Mesodermal cell (in vitro differentiated cells): ENCODE data around the gene MLST8.

Experiments
- H3K27ac ChIP-seq: 2 replicates; pipeline ENCODE4 v1.7.0; 2013; ENCODE audit warnings: mild to moderate bottlenecking, low read depth, low read length, moderate library complexity; ENCODE audit not compliant: severe bottlenecking
- H3K36me3 ChIP-seq: 2 replicates; pipeline ENCODE4 v1.7.1; 2013; ENCODE audit warnings: mild to moderate bottlenecking, low read length, moderate library complexity; ENCODE audit not compliant: control insufficient read depth, insufficient read depth
- H3K4me1 ChIP-seq: one replicate; pipeline ENCODE4 v1.7.1; 2013; ENCODE audit warnings: mild to moderate bottlenecking, low read length; ENCODE audit not compliant: insufficient read depth, control insufficient read depth, poor library complexity, severe bottlenecking
- H3K4me3 ChIP-seq: 2 replicates; pipeline ENCODE4 v1.7.0; 2013; ENCODE audit warnings: low read length, control low read depth, mild to moderate bottlenecking; ENCODE audit not compliant: insufficient read depth, poor library complexity, severe bottlenecking; ENCODE audit errors: extremely low read depth
- H3K9me3 ChIP-seq: 2 replicates; pipeline ENCODE4 v1.7.1; 2013; ENCODE audit warnings: mild to moderate bottlenecking, low read length, moderate library complexity; ENCODE audit not compliant: control insufficient read depth
- WGBS, 2 experiments: methylation state at CpG; one replicate each; pipeline ENCODE4 v1.1.5; 2013; ENCODE audit warnings: missing lambda C conversion rate in 2 of 2; ENCODE audit not compliant: insufficient coverage in 2 of 2; 5-methylcytosine and 5-hydroxymethylcytosine counted together

The MLST8 gene

GRCh38 chr16:2233046-2233775 lies 28.0 kb downstream of the MLST8 start:
- peaks cover 13% of the 10 kb centered on the region for H3K4me1 ChIP-seq
- WGBS, 2 experiments = 96 to 97% methylated on average over 26 of the region's 28 CpGs
- H3K36me3 ChIP-seq = peaks cover 67% of the 10 kb centered on the region

GRCh38 chr16:2233872-2234812 lies 28.9 kb downstream of the MLST8 start:
- WGBS, 2 experiments = 96 to 100% methylated on average over 37 to 39 of the region's 51 CpGs
- Histone ChIP-seq H3K9me3 (no peaks in the 10 kb centered on the region), H3K36me3 (peaks cover 57% of the 10 kb centered on the region), H3K4me3 (no peak overlapping the region), H3K27ac (no peak overlapping the region), H3K4me1 (peaks cover 13% of the 10 kb centered on the region)

More at GRCh38 chr16:2233046-2233775, 28.0 kb downstream of the MLST8 start:
- Histone ChIP-seq H3K9me3 (no peaks in the 10 kb centered on the region), H3K27ac (no peak overlapping the region), H3K4me3 (no peak overlapping the region)

- no peaks in the 10 kb centered on the region for H3K9me3 ChIP-seq
- no peak overlapping the region for H3K4me3 ChIP-seq
- peaks cover 13% of the 10 kb centered on the region for H3K4me1 ChIP-seq
- WGBS, 2 experiments = 92 to 98% methylated on average over 15 to 18 of the region's 18 CpGs
- no peak overlapping the region for H3K27ac ChIP-seq
- H3K36me3 ChIP-seq = peaks cover 54% of the 10 kb centered on the region
Observed at GRCh38 chr16:2234813-2235170, 29.5 kb downstream of the MLST8 start.

- Histone ChIP-seq H3K4me3 (no peak overlapping the region), H3K36me3 (peaks cover 52% of the 10 kb centered on the region), H3K27ac (no peak overlapping the region), H3K4me1 (peaks cover 13% of the 10 kb centered on the region), H3K9me3 (no peaks in the 10 kb centered on the region)
- whole genome bisulfite sequencing, 2 experiments = 95% methylated on average over 25 to 28 of the region's 28 CpGs
Observed at GRCh38 chr16:2235234-2235651, 30.0 kb downstream of the MLST8 start.

DNA sequence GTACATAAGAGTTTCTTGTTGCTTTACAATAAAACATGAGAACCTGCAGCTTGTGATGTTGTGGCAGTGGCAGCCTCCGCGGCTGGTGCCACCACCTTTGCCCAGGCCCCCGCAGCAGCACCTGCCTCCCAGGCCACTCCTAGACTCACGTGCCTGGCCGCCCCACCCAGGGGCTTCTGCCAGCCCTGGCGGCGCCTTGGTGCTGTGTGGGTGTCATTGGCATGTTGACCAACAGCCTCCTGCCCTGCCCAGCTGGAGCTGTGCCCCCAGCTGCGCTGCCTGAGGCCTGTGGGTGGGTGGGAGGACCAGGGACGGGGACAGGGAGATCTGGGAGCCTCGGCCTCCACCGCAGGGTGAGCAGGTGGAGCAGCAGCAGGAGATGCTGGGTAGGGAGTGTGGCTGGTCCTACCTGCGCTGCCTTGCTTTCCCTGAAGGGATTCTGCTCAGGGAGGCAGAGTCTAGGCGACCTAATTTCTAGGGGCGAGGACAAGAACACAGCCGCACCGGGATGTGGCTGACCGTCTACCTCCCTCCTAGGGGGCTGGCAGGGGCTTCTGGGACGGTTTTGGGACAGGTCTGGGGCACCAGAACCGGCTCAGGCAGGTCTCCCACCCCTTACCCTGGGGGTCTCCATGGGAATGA lies 30.6 kb downstream of the MLST8 start:
- H3K4me1 ChIP-seq = peaks cover 13% of the 10 kb centered on the region
- H3K27ac ChIP-seq = no peak overlapping the region
- WGBS, 2 experiments = 78 to 85% methylated on average over 14 to 17 of the region's 19 CpGs
- peak overlapping the region; percentile 21 for H3K4me3 ChIP-seq
- peaks cover 48% of the 10 kb centered on the region for H3K36me3 ChIP-seq
- no peaks in the 10 kb centered on the region for H3K9me3 ChIP-seq

DNA sequence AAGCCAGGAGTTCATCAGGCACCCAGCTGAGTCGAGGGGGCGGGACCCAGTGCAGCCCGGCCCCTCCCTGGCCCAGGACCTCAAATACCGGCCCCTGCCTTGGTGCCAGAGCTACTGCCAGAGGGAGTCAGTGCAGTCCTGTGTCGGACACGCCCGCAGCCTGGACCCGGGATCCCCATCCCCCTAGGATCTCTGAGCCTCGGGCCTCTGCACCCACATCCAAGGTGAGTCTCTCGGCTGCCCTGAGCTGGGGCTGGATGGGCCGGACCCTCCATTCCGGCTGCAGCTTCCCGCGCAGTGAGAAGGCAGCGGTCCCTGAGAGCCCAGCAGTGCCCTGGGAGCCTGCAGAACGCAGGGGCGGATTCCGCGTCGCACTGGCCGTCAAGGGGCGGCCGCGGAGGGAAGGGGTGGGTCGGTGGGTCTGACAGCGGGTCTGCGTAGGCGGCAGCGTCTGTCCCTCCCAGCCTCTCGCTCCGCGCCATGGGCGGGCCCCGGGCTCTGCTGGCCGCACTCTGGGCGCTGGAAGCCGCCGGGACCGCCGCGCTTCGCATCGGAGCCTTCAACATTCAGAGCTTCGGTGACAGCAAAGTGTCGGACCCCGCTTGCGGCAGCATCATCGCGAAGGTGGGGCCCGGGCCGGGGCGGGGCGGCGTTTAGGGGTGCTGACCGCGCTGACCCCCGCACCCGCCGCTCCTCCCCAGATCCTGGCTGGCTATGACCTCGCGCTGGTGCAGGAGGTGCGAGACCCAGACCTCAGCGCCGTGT lies 31.3 kb downstream of the MLST8 start, which contains the start of gene DNASE1L2:
DNASE1L2 (plus strand) TSS at position 108 of the 765 bp plus-strand sequence; CDS start at position 481, 373 bp downstream.
- Histone ChIP-seq H3K36me3 (peaks cover 42% of the 10 kb centered on the region), H3K4me3 (peak within 1 kb of the TSS; percentile 21)

DNA sequence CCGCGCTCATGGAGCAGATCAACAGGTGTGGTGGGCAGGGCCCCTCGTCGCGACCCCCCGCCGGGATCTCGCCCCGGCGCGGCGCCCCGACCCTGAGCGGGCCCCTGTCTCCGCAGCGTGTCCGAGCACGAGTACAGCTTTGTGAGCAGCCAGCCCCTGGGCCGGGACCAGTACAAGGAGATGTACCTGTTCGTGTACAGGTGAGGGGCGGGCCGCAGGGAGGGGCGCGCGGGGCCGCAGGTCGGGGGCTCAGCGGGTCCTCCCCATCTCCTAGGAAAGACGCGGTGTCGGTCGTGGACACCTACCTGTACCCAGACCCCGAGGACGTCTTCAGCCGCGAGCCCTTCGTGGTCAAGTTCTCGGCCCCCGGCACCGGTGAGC lies 31.8 kb downstream of the MLST8 start:
- Histone ChIP-seq H3K36me3 (peaks cover 38% of the 10 kb centered on the region), H3K9me3 (no peaks in the 10 kb centered on the region), H3K4me1 (peaks cover 13% of the 10 kb centered on the region), H3K27ac (no peak overlapping the region), H3K4me3 (peak overlapping the region; percentile 21)
- WGBS, 2 experiments = 11 to 14% methylated on average over 28 to 39 of the region's 40 CpGs

More for the DNA sequence above, 31.3 kb downstream of the MLST8 start, which contains the start of gene DNASE1L2:
- WGBS, 2 experiments = 10 to 13% methylated on average over 57 to 58 of the region's 64 CpGs
- no peak within 1 kb of the TSS for H3K27ac ChIP-seq
- no peaks in the 10 kb centered on the region for H3K9me3 ChIP-seq
- H3K4me1 ChIP-seq = peaks cover 13% of the 10 kb centered on the region

- Histone ChIP-seq H3K4me3 (no peak overlapping the region), H3K9me3 (no peaks in the 10 kb centered on the region), H3K36me3 (peaks cover 38% of the 10 kb centered on the region), H3K27ac (no peak overlapping the region), H3K4me1 (peaks cover 13% of the 10 kb centered on the region)
- 18 to 21% methylated on average over 52 to 56 of the region's 65 CpGs for WGBS, 2 experiments
Observed at GRCh38 chr16:2237493-2238149, 32.4 kb downstream of the MLST8 start.

DNA sequence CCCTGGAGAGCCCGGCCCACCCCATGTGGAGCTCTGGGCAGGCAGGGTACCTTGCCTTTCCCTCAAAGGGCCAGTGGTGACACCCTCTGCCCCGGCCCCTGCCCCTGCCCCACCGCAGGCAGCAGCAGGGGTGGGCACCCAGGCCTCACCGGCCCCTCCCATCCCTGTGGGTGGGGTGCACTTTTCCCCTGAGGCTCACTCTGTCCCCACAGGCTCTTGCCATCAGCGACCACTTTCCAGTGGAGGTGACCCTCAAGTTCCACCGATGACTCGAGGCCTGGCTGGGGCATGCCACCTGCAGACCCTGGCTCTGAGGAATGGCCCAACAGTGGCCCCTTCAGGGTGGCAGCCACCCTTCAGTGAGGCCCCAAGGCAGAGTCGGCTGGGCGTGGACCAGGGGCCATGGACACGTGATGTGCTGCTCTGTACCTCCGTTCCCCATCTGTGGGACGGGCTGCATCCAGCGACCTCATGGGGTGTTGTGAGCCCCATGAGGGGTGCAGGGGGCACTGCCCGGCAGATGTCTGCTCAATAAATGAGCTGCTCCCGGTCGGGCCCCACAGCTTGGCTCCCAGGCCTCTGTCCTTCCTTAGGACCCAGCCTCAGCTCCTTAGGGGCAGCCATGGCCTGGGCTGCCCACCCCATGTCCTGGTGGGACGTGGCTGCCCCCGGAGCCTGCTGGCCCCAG lies 33.0 kb downstream of the MLST8 start:
- H3K4me1 ChIP-seq = peaks cover 13% of the 10 kb centered on the region
- no peak overlapping the region for H3K27ac ChIP-seq
- H3K9me3 ChIP-seq = no peaks in the 10 kb centered on the region
- H3K36me3 ChIP-seq = peaks cover 38% of the 10 kb centered on the region
- 61 to 72% methylated on average over 13 to 18 of the region's 18 CpGs for WGBS, 2 experiments
- H3K4me3 ChIP-seq = no peak overlapping the region
